IMR-90 (cell line): Measurements from ENCODE around the gene IL22RA2.

Experiments used
- CEBPB ChIP-seq: IDR thresholded peaks from 2 replicates; pipeline ENCODE4 v1.6.1; 2012; ENCODE audit warnings: low read depth, low read length, improper control_type of control experiment
- CTCF ChIP-seq: conservative IDR thresholded peaks from 2 replicates; pipeline ENCODE4 v1.5.1; 2012; ENCODE audit warnings: mild to moderate bottlenecking, low read depth, low read length, improper control_type of control experiment
- MAFK ChIP-seq: IDR thresholded peaks from 2 replicates; pipeline ENCODE4 v1.6.1; 2012; ENCODE audit warnings: low read depth, low read length, improper control_type of control experiment
- MAZ ChIP-seq: IDR thresholded peaks from 2 replicates; pipeline ENCODE4 v1.6.1; 2012; ENCODE audit warnings: low read depth, mild to moderate bottlenecking, low read length, improper control_type of control experiment, moderate library complexity, borderline replicate concordance
- NFE2L2 ChIP-seq: fragments of 150-350 bp; IDR thresholded peaks from 2 replicates; pipeline ENCODE4 v1.6.1; 2016; ENCODE audit warnings: low read depth, mild to moderate bottlenecking, low read length
- POLR2A ChIP-seq: IDR thresholded peaks from 2 replicates; pipeline ENCODE4 v1.6.1; 2012; ENCODE audit warnings: mild to moderate bottlenecking, low read depth, low read length
- RAD21 ChIP-seq: IDR thresholded peaks from 2 replicates; pipeline ENCODE4 v1.6.1; 2012; ENCODE audit warnings: low read length, improper control_type of control experiment
- RCOR1 ChIP-seq: IDR thresholded peaks from 2 replicates; pipeline ENCODE4 v1.6.1; 2012; ENCODE audit warnings: mild to moderate bottlenecking, low read length, improper control_type of control experiment; ENCODE audit not compliant: insufficient replicate concordance
- RFX5 ChIP-seq: IDR thresholded peaks from 2 replicates; pipeline ENCODE4 v1.8.0; 2012; ENCODE audit warnings: low read depth, mild to moderate bottlenecking, low read length, moderate library complexity

GRCh38 chr6:137217801-137218472 lies 44.5 kb upstream of the IL22RA2 start:
- TF ChIP-seq POLR2A: no peak
- TF ChIP-seq CTCF: no peak
- TF ChIP-seq MAFK: no peak
- TF ChIP-seq RAD21: no peak
- no peak for TF ChIP-seq RFX5
- TF ChIP-seq MAZ: no peak
- TF ChIP-seq CEBPB: no peak
- TF ChIP-seq NFE2L2: no peak
- TF ChIP-seq RCOR1: no peak
